Mesodermal cell (in vitro differentiated cells): Measurements from ENCODE around the gene PSMB1. TPM values are rescaled to one million over a fixed set of nuclear protein-coding genes. Genes with fewer than 3 reads are reported as not detected.

Experiments used
- H3K27ac ChIP-seq: 2 replicates; pipeline ENCODE4 v1.7.0; 2013; ENCODE audit warnings: mild to moderate bottlenecking, low read depth, low read length, moderate library complexity; ENCODE audit not compliant: severe bottlenecking
- H3K36me3 ChIP-seq: 2 replicates; pipeline ENCODE4 v1.7.1; 2013; ENCODE audit warnings: mild to moderate bottlenecking, low read length, moderate library complexity; ENCODE audit not compliant: control insufficient read depth, insufficient read depth
- H3K4me1 ChIP-seq: one replicate; pipeline ENCODE4 v1.7.1; 2013; ENCODE audit warnings: mild to moderate bottlenecking, low read length; ENCODE audit not compliant: insufficient read depth, control insufficient read depth, poor library complexity, severe bottlenecking
- H3K4me3 ChIP-seq: 2 replicates; pipeline ENCODE4 v1.7.0; 2013; ENCODE audit warnings: low read length, control low read depth, mild to moderate bottlenecking; ENCODE audit not compliant: insufficient read depth, poor library complexity, severe bottlenecking; ENCODE audit errors: extremely low read depth
- H3K9me3 ChIP-seq: 2 replicates; pipeline ENCODE4 v1.7.1; 2013; ENCODE audit warnings: mild to moderate bottlenecking, low read length, moderate library complexity; ENCODE audit not compliant: control insufficient read depth
- WGBS, 2 experiments: methylation state at CpG; one replicate each; pipeline ENCODE4 v1.1.5; 2013; ENCODE audit warnings: missing lambda C conversion rate in 2 of 2; ENCODE audit not compliant: insufficient coverage in 2 of 2; 5-methylcytosine and 5-hydroxymethylcytosine counted together
- polyA plus RNA-seq, 2 experiments: library from polyadenylated mRNA; stranded (reverse); fragments of 50-300 nt; gene quantifications; one replicate each; pipeline ENCODE4 v1.2.3, GENCODE V29; 2013

Gene PSMB1
- 290 TPM for polyA plus RNA-seq (2013, experiment 1 of 2)
- polyA plus RNA-seq (2013, experiment 2 of 2): 281 TPM

DNA sequence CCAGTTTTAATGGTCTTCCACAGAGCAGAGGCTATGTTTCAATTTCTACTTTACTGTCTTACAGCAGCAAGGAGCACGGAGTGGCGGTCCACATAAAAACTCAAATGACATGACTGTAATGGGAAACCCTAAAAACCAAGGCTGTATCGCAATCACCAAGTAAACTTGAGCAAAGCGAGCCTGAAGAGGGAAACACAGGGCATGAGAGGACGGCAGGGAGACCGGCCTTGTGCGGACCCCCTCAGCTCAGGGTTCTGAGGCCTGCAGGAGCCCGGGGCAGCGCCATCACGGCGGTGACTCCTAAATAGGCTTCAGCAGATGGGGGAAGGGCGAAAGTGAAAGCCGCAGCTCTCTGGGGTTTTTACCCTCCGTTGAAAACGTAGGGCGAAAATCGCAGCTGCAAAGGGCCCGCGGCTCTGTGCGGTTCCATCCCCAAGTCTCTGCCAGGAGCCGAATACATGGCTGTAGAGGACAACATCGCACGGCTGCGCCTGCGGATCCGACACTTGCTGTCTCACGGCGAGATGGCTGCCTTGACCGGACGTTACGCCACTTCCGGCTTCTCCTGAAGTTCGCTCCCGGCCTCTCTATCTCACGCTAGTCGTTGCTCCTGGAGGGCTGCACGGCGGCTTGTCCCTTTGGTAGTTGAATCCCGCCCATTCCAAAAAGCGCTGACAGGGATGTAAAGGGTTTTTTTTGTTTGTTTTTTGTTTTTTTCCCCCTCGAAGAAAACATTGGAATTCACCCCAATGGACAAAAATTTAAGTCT is at the start of gene PSMB1:
Gene PSMB1, minus strand, starts transcription at position 543 of the 769 bp plus-strand sequence. Its CDS starts 65 bp downstream, at position 478.
- 1% methylated on average over 22 to 35 of the region's 41 CpGs for WGBS, 2 experiments

DNA sequence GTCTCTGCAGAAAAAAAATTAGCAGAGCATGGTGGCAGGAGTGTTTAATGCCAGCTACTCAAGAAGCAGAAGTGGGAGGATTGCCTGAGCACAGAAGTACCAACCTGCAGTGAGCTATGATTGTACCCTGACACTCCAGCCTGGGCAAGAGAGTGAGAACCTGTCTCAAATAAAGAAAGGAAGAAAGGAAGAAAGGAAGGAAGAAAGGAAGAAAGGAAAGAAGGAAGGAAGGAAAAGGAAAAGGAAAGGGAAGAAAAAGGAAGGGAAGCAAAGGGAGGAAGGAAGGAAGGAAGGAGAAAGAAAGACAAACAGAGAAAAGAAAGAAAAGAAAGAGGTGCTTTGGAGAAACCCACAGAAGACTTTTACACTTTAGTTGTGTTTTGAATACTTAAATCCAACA is 44.2 kb upstream of the PSMB1 start:
- no peak overlapping the region for H3K27ac ChIP-seq
- H3K4me3 ChIP-seq: no peak overlapping the region
- no peaks in the 10 kb centered on the region for H3K36me3 ChIP-seq
- peaks cover 3% of the 10 kb centered on the region for H3K9me3 ChIP-seq
- no peaks in the 10 kb centered on the region for H3K4me1 ChIP-seq

More for the DNA sequence above, at the start of gene PSMB1:
- H3K9me3 ChIP-seq: no peaks in the 10 kb centered on the region
- H3K4me3 ChIP-seq: peak within 1 kb of the TSS; percentile 94
- H3K4me1 ChIP-seq: peaks cover 3% of the 10 kb centered on the region
- H3K27ac ChIP-seq: peak within 1 kb of the TSS; percentile 98
- H3K36me3 ChIP-seq: peaks cover 39% of the 10 kb centered on the region

DNA sequence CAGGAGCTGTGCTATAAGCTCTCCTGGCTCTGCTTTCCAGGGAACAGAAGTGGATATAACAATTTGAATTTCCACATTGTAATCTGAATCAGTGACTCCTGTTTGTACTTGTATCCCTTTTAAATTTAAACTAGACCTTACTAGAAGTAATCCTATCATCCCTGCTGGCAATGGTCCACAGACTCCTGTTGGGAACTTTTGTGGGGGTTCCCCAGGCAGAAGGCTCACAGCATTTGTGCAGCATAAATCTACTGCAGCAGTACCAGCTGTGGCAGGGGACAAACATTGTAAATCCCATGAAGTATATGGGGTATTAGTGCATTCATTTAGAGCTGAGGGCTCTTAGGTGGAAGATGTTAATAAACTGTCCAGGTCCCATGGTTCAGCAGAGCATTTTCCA is 43.3 kb upstream of the PSMB1 start:
- Histone ChIP-seq H3K9me3 (peaks cover 3% of the 10 kb centered on the region), H3K27ac (no peak overlapping the region), H3K4me1 (no peaks in the 10 kb centered on the region), H3K4me3 (no peak overlapping the region), H3K36me3 (no peaks in the 10 kb centered on the region)

DNA sequence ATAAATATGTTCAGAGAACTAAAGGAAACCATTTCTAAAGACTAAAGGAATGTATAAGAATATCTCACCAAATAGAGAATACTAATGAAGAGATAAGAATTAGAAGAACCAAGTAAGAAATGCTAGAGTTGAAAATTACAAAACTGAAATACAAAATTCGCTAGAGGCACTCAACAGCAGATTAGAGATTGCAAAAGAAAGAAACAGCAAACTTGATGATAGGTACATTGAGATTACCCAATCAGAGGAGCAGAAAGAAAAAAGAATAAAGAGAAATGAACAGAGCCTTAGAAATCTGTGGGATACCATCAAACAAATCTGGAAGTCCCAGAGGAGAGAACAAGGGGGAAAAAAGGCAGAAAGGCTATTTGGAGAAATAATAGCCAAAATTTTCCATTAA is 37.6 kb upstream of the PSMB1 start:
- WGBS, 2 experiments: no CpG with 5 or more reads among the region's 1 CpG
- H3K4me3 ChIP-seq: no peak overlapping the region
- peaks cover 3% of the 10 kb centered on the region for H3K9me3 ChIP-seq

GRCh38 chr6:170584954-170585498 is 31.9 kb upstream of the PSMB1 start:
- 0 to 4% methylated on average over 4 of the region's 6 CpGs for WGBS, 2 experiments
- Histone ChIP-seq H3K36me3 (peaks cover 29% of the 10 kb centered on the region), H3K4me1 (no peaks in the 10 kb centered on the region), H3K9me3 (no peaks in the 10 kb centered on the region), H3K4me3 (peak overlapping the region; percentile 65), H3K27ac (peak overlapping the region; percentile 31)

More for the DNA sequence above, 37.6 kb upstream of the PSMB1 start:
- H3K36me3 ChIP-seq: no peaks in the 10 kb centered on the region
- no peaks in the 10 kb centered on the region for H3K4me1 ChIP-seq
- no peak overlapping the region for H3K27ac ChIP-seq

DNA sequence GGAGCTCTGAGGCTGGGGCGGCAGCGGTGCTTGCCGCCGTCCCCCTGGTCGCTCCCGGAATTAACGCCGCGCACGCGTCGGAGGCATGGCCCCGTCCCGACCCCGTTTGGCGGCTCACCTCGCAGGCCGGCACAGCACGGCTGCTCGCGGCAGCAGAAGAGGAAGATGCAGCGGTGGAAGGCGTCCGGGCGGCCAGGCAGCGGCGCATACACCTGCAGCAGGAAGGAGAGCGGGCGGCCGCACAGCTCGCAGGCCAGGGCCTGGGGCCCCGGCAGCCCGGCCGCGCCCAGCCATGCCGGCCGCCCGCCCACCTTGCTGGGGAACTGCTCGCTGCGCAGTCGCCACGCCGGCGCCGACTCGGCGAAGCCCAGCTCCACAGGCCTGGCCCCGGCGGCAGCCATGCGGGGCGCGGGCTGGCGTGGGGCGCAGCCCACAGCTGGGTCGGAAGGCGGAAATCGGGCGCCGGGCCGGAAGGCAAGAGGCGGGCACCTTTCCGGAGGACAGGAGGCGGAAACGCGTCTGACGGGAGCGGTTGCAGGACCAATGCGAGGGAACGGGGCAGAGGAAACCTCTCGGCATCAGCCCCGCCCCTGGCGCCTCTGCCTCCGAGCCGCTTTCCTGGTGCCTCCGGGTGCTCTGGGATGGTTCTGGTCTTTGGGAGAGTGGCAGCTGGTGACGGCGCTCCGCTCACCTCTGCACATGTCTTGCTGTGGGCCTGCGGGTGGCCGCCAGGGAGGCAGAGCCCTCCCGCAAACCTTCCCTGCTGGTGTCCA is 31.3 kb upstream of the PSMB1 start, which contains the start of gene PDCD2:
Gene PDCD2, minus strand, starts transcription at position 457 of the 773 bp plus-strand sequence. Its CDS starts 56 bp downstream, at position 401.
- H3K9me3 ChIP-seq: no peaks in the 10 kb centered on the region
- WGBS, 2 experiments: 0% methylated on average over 66 to 71 of the region's 81 CpGs
- peaks cover 35% of the 10 kb centered on the region for H3K36me3 ChIP-seq
- H3K4me3 ChIP-seq: peak within 1 kb of the TSS; percentile 65
- peak within 1 kb of the TSS; percentile 63 for H3K27ac ChIP-seq
- H3K4me1 ChIP-seq: no peaks in the 10 kb centered on the region

GRCh38 chr6:170583756-170584180 is 30.7 kb upstream of the PSMB1 start:
- H3K27ac ChIP-seq: peak overlapping the region; percentile 63
- peak overlapping the region; percentile 65 for H3K4me3 ChIP-seq
- H3K36me3 ChIP-seq: peaks cover 41% of the 10 kb centered on the region
- 0 to 4% methylated on average over 5 to 6 of the region's 12 CpGs for WGBS, 2 experiments
- no peaks in the 10 kb centered on the region for H3K4me1 ChIP-seq
- no peaks in the 10 kb centered on the region for H3K9me3 ChIP-seq

- Histone ChIP-seq H3K4me3 (no peak overlapping the region), H3K9me3 (no peaks in the 10 kb centered on the region), H3K36me3 (peaks cover 81% of the 10 kb centered on the region), H3K27ac (no peak overlapping the region), H3K4me1 (no peaks in the 10 kb centered on the region)
Measured at GRCh38 chr6:170578909-170579308, 25.8 kb upstream of the PSMB1 start.

DNA sequence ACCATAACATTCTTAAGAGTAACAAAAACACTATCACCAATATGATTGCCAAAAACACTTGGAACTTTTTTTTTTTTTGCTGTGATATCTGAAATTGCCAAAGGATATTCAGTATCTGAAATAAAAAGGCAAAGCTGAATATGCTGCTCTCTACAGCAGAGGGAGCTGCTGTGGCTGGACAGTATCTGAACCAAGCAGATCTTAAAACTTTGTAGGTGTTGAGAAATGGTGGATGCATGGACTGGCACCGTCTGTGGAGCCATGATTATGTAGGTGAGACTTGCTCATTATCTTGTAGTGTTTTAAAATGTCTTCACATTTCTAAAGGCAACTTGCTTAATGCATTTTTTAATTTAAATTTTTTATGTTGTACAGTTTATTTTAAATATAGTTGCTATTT is 22.1 kb upstream of the PSMB1 start:
- no peaks in the 10 kb centered on the region for H3K9me3 ChIP-seq
- no peak overlapping the region for H3K4me3 ChIP-seq
- H3K27ac ChIP-seq: no peak overlapping the region
- no CpG with 5 or more reads among the region's 1 CpG for WGBS, 2 experiments
- no peaks in the 10 kb centered on the region for H3K4me1 ChIP-seq
- H3K36me3 ChIP-seq: peaks cover 82% of the 10 kb centered on the region

GRCh38 chr6:170572704-170573466 is 19.8 kb upstream of the PSMB1 start:
- Histone ChIP-seq H3K27ac (no peak overlapping the region), H3K4me1 (no peaks in the 10 kb centered on the region), H3K9me3 (no peaks in the 10 kb centered on the region), H3K36me3 (peaks cover 77% of the 10 kb centered on the region), H3K4me3 (no peak overlapping the region)
- WGBS, 2 experiments: no CpG with 5 or more reads among the region's 2 CpGs
